Stimulated activated CD4-positive, alpha-beta T cell treated with anti-CD3 and anti-CD28 coated beads, TNF-alpha, amount 100 ng/mL, for 24 hours (primary cell): Measurements from ENCODE around the gene ANXA5.
"Not testable (repeated sequence)": the region's sequence is repeated elsewhere in the genome, so short reads cannot be mapped to it uniquely, and the experiment has no call there.

Experiments used
- DNase-seq, 3 experiments: peaks; one replicate each; pipeline ENCODE4 v3.0.0-alpha.2; 2020; ENCODE audit warnings: low read depth in 3 of 3

The ANXA5 gene

GRCh38 chr4:121696581-121697461, at the start of gene ANXA5:
Gene ANXA5 (minus strand): TSS chr4:121696980. CDS start chr4:121696589, 391 bp downstream.
- DNase-seq: peak in 2 of 3 experiments; percentile 41 to 81

- no peak for DNase-seq
Observed at GRCh38 chr4:121742794-121743193, 46.0 kb upstream of the ANXA5 start.

DNA sequence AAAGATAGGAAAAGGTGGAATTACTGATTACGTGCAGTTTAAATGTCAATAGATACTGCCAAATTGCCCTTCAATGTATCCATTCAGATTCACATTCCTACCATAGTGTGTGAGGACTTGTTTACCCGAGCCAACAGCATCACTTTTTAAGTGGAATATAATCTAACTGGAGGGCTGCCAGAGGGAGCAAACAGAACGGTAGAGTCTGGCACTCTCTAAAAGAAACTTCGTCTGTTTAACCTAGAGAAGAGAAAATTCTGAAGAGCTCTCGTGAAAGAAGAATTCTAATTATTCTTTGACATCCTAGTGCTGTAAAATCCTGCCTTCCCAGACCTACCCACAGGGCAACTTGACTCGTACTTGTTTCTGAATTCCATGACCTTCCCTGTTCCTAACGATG, 45.0 kb upstream of the ANXA5 start:
- DNase-seq: no peak

DNA sequence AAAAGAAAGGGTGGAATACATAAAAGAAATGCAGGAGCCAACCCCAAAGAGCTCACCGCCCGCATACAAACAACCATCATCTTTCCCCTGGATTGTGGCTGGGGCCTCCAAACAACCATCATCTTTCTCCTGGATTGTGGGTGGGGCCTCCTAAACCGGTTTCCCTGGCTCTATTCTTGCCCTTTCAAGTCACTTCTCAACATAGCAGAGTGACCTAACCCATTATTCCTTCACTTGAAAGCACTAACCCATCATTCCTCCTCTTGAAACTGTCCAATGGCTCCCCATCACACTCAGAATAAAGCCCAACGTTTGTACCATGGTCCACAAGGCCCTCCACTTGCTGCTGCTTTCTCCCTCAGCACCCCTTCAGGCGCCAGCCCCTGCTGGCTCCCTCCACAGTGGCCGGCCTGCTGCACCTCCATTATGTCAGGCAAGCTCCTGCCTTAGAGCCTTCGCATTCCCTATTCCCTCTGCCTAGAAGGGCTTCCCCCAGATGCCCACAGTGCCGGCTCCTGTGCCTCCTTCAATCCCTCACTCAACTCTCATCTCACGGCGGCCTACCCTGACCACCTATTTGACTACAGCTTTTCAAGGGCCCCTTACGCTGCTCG, 44.1 kb upstream of the ANXA5 start:
- no peak for DNase-seq

DNA sequence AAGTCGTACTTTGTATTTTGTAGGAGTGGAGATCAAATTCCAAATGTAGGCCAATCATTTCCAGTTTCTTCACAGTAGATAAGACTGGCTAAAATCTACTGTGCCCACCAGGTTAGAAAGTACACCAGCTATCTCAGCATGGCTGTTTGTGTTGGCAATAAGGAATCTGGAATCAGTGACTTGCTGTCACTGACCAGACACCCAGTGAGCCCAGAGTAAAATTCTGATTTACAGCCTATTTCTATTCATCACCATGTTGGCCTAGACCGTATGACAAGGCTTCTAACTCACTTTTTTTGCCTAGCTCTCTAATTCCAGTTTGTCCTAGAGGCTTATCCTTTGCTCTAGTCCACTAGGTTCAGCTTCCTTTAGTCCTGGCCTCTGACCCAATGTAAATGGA, 42.8 kb upstream of the ANXA5 start:
- DNase-seq: no peak

DNA sequence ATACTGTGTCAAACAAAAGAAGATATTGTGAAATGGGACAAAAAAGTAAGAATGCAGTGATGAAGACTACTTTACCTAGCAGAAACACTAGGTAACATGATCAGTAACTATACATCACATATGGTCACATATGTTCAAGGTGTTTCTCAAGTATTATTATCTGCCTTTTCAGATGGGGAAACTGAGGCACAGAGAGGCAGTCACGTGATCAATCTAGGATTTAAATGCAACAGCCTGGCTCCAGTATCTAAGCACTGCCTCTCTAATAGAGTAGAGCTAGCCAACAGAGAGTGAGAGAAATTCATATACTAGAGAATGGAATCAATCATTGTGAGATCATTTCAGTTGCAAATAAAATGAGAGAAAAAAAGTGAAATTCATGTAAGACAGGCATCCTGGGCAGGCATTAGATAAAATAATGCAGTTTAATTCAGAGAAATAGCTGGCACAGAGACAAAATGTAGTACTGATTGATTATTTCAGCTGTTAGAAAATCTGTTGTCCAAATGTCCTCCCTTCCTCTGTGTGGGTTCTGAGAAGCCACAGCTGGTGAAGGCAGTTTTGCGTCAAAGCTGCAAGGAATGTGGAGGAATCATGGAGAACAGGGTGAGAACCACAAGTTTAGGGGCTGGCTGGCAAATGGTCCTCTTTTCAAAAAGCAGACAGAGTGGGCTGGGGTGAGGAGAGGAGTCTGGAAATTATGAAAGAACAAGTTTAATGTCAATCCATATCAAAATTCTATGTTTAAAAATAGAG, 42.2 kb upstream of the ANXA5 start:
- DNase-seq: no peak

DNA sequence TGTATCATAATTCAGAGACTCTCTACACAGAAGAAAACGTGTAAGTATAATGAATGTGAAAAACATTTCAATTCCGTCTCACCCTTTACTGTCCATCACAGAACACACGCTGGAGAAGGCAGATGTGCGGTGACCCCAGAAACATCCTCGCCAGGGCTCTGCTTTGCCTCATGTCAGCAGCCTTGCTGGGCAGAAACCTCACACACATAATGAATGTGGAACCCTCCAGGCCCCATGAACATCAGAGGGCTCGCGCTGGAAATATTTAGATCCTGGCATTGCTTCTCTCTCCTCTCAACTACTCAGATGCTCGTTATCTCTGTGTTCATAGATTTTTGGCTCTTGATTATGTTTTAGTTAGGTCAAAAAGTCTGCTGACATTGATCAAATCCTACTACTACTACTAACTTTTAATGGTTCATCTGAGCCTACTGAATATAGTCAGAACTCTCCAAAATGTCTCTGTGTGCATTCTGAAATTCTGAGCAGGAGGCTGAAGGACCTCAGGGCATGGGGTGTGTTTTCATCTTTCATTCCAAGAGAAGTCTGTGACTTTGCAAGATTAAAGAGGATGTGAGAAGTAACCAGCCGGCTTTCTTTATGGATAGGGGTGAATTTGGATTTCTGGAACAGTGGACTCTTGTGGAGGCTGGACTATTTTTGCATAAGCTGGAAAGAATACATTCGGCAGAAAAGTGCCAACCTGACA, 41.2 kb upstream of the ANXA5 start:
- no peak for DNase-seq

DNA sequence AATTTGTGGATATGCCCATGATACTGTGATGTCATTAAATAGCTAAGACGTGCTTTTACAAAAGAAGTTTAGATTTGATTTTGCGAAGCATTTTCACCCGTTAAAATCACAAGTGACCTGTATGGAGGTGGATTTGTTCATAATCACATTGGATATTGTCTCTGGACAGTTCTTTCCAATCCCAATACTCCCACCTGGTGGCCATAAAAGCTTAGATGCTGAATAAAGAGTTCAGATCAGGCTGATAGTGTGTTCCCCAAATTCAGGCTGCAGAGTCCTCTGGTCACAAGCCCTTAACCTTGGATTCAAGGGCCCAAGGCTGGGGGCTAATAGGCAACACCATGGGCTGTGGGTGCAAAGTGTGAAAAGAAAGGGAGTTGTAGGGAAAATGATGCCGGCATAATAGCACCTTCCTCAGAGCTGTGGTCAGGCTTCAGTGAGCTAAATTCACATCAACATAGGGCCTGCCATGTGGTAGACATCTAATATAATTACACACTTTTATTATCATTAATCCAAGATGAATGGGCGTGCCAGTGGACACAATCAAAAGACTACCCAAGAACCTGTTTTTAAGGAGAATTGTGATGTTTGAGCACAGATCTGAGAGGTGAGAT, 40.1 kb upstream of the ANXA5 start:
- no peak for DNase-seq

DNA sequence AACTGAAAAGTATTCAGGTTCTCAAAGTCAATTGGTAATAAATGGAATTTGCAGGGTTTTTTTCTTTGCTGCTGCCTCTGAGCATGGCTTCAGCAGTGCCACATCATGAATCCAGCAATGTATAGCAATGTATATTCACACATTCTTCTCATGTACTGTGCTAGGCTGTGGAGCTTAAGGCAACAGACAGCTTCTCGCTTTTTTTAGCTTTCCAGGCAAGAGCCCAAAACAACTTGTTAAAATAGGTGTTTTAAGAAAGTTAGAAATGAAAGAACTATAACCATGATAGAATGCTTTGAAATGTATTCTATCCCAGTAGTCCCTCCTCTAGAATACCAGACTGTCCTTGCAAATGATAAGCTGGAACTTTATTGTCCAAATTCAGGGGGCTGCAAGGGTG, 37.8 kb upstream of the ANXA5 start:
- no peak for DNase-seq

GRCh38 chr4:121733942-121734341, 37.2 kb upstream of the ANXA5 start:
- no peak for DNase-seq

- not testable (repeated sequence) for DNase-seq
Observed at GRCh38 chr4:121729753-121730152, 33.0 kb upstream of the ANXA5 start.

GRCh38 chr4:121728798-121729226, 32.0 kb upstream of the ANXA5 start:
- no peak for DNase-seq

DNA sequence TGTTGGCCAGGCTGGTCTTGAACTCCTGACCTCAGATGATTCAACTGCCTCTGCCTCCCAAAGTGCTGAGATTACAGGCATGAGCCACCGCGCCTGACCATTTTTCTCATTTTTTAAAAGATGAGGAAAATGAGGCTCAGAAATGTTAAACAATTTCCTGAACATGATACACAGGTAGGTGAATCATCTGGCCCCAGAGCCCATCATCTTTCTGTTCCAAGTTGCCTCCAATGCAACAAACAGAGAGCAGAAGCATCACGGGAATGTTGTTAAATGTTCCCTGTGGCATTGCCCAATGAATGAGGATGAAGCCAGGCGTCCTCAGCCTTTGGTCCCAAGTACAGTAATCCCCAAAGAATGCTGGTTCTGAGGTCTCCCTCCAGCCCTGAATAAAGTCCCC, 31.3 kb upstream of the ANXA5 start:
- DNase-seq: no peak

GRCh38 chr4:121726642-121727268, 30.0 kb upstream of the ANXA5 start:
- no peak for DNase-seq

- no peak for DNase-seq
Observed at GRCh38 chr4:121724671-121725070, 27.9 kb upstream of the ANXA5 start.

GRCh38 chr4:121721700-121722099, 24.9 kb upstream of the ANXA5 start:
- DNase-seq: no peak

- DNase-seq: no peak
Observed at GRCh38 chr4:121720109-121720508, 23.3 kb upstream of the ANXA5 start.

GRCh38 chr4:121717680-121718237, 21.0 kb upstream of the ANXA5 start:
- no peak for DNase-seq

- DNase-seq: no peak
Observed at GRCh38 chr4:121714548-121714947, 17.8 kb upstream of the ANXA5 start.

DNA sequence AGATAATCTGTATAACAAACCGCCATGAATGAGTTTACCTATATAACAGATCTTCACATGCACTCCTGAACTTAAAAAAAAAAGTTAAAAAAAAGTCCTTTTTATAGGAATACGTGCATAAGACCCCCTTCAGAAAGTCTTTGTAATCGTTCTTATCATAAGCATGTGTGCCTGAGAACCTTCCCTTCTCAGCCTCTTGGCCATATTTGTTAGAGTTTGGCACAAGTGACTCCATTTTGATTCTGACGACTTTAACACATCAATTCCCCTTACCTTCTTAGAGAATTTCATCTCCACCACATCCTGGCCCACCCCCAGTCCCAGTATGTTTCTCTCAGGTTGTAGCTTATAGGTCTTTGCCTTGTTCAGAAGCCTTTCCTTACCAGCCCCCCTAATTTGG, 16.0 kb upstream of the ANXA5 start:
- DNase-seq: no peak
